ENCODE data around the gene RFX3.
A peak's percentile ranks its signal among the peaks of the same experiment; 100 is the strongest.

RFX3 gene

GRCh38 chr9:3525836-3526164 lies at the start of gene RFX3:
TSS of gene RFX3 (minus strand) at chr9:3526001. CDS start at chr9:3395588, 130,413 bp downstream.
- H3K4me3 ChIP-seq = peak within 1 kb of the TSS; percentile 69 to 96 (median 89)
- peak within 1 kb of the TSS; percentile 99 to 100 (median 100) for H3K27ac ChIP-seq

GRCh38 chr9:3571500-3571899 lies 45.7 kb upstream of the RFX3 start:
- H3K27ac ChIP-seq = no peak overlapping the region
- no peak overlapping the region for H3K4me3 ChIP-seq

- Histone ChIP-seq H3K4me3 (no peak overlapping the region), H3K27ac (no peak overlapping the region)
Observed at GRCh38 chr9:3569529-3569928, 43.7 kb upstream of the RFX3 start.

- Histone ChIP-seq H3K4me3 (no peak overlapping the region), H3K27ac (no peak overlapping the region)
Observed at GRCh38 chr9:3567988-3568387, 42.2 kb upstream of the RFX3 start.

GRCh38 chr9:3553076-3553765 lies 27.4 kb upstream of the RFX3 start:
- Histone ChIP-seq H3K27ac (no peak overlapping the region), H3K4me3 (no peak overlapping the region)

- Histone ChIP-seq H3K27ac (no peak overlapping the region), H3K4me3 (no peak overlapping the region)
Observed at GRCh38 chr9:3549225-3549624, 23.4 kb upstream of the RFX3 start.

- no peak overlapping the region for H3K4me3 ChIP-seq
- no peak overlapping the region for H3K27ac ChIP-seq
Observed at GRCh38 chr9:3548648-3549047, 22.8 kb upstream of the RFX3 start.

GRCh38 chr9:3541206-3541605 lies 15.4 kb upstream of the RFX3 start:
- no peak overlapping the region for H3K27ac ChIP-seq

GRCh38 chr9:3534614-3535404 lies 9.0 kb upstream of the RFX3 start:
- H3K4me3 ChIP-seq = no peak overlapping the region
- H3K27ac ChIP-seq = no peak overlapping the region

More at GRCh38 chr9:3541206-3541605, 15.4 kb upstream of the RFX3 start:
- H3K4me3 ChIP-seq = no peak overlapping the region

- H3K4me3 ChIP-seq = no peak overlapping the region
- no peak overlapping the region for H3K27ac ChIP-seq
Observed at GRCh38 chr9:3532158-3532557, 6.4 kb upstream of the RFX3 start.

- Histone ChIP-seq H3K4me3 (peak overlapping the region in 3 of 7 experiments; percentile 5 to 7 (median 7)), H3K27ac (peak overlapping the region in 10 of 21 experiments; percentile 37 to 100 (median 79))
Observed at GRCh38 chr9:3528451-3528850, 2.6 kb upstream of the RFX3 start.

- H3K27ac ChIP-seq = peak overlapping the region; percentile 99 to 100 (median 100)
Observed at GRCh38 chr9:3526997-3527940, 1.5 kb upstream of the RFX3 start.

GRCh38 chr9:3526165-3526996 lies 580 bp upstream of the RFX3 start:
- H3K4me3 ChIP-seq = peak overlapping the region; percentile 69 to 96 (median 89)
- H3K27ac ChIP-seq = peak overlapping the region; percentile 99 to 100 (median 100)

More at GRCh38 chr9:3526997-3527940, 1.5 kb upstream of the RFX3 start:
- peak overlapping the region; percentile 69 to 96 (median 89) for H3K4me3 ChIP-seq

GRCh38 chr9:3525096-3525835 lies 535 bp downstream of the RFX3 start:
- Histone ChIP-seq H3K27ac (peak overlapping the region; percentile 99 to 100 (median 100)), H3K4me3 (peak overlapping the region; percentile 69 to 96 (median 89))

- H3K27ac ChIP-seq = no peak overlapping the region
- H3K4me3 ChIP-seq = no peak overlapping the region
Observed at GRCh38 chr9:3521966-3522365, 3.8 kb downstream of the RFX3 start.

GRCh38 chr9:3520564-3520963 lies 5.2 kb downstream of the RFX3 start:
- no peak overlapping the region for H3K4me3 ChIP-seq
- no peak overlapping the region for H3K27ac ChIP-seq

- Histone ChIP-seq H3K4me3 (no peak overlapping the region), H3K27ac (peak overlapping the region in 2 of 21 experiments; percentile 10 to 18)
Observed at GRCh38 chr9:3517377-3518048, 8.3 kb downstream of the RFX3 start.

All from skin epidermis (tissue), 12 donors.